Gastrocnemius medialis (tissue), 4 donors: Measurements from ENCODE around the gene SEMA6B.
"Not testable (repeated sequence)": the region's sequence is repeated elsewhere in the genome, so short reads cannot be mapped to it uniquely, and the experiment has no call there.

Source experiments
- POLR2A ChIP-seq, 2 donors: fragments of 450-650 bp; IDR thresholded peaks; one replicate each; pipeline ENCODE4 v1.6.1; 2017; ENCODE audit warnings: antibody characterized with exemption in 2 of 2, mild to moderate bottlenecking in 2 of 2, moderate library complexity in 2 of 2
- TF ChIP-seq, protein P1 (sequence below), 5 experiments: fragments of 450-650 bp in 3 of 5; fragments of 200-600 bp in 2 of 5; sonication (generic) in 2 of 5; IDR thresholded peaks in 4 of 5; conservative IDR thresholded peaks in 1 of 5; 1 replicate in 4 of 5; 2 replicates in 1 of 5; pipeline ENCODE4 v1.5.1; 2016 to 2019; ENCODE audit warnings: antibody characterized with exemption in 5 of 5, mild to moderate bottlenecking in 3 of 5, moderate library complexity in 3 of 5

DNA sequence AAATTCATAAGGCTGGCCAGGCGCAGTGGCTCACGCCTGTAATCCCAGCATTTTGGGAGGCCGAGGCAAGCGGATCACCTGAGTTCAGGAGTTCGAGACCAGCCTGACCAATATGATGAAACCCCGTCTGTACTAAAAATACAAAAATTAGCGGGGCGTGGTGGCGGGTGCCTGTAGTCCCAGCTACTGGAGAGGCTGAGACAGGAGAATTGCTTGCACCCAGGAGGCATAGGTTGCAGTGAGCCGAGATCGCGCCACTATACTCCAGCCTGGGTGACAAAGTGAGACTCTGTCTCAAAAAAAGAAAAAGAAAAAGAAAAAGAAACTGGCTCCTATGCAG lies 17.7 kb downstream of the SEMA6B start:
- TF ChIP-seq, protein P1, sequence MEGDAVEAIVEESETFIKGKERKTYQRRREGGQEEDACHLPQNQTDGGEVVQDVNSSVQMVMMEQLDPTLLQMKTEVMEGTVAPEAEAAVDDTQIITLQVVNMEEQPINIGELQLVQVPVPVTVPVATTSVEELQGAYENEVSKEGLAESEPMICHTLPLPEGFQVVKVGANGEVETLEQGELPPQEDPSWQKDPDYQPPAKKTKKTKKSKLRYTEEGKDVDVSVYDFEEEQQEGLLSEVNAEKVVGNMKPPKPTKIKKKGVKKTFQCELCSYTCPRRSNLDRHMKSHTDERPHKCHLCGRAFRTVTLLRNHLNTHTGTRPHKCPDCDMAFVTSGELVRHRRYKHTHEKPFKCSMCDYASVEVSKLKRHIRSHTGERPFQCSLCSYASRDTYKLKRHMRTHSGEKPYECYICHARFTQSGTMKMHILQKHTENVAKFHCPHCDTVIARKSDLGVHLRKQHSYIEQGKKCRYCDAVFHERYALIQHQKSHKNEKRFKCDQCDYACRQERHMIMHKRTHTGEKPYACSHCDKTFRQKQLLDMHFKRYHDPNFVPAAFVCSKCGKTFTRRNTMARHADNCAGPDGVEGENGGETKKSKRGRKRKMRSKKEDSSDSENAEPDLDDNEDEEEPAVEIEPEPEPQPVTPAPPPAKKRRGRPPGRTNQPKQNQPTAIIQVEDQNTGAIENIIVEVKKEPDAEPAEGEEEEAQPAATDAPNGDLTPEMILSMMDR (IDR thresholded peaks at IDR 0.05 in 4 of 5, conservative IDR thresholded peaks at IDR 0.05 in 1 of 5) = not testable (repeated sequence)
- not testable (repeated sequence) for TF ChIP-seq POLR2A (IDR thresholded peaks at IDR 0.05)
